GM10266 (cell line): ENCODE results near the gene SYCP2.

Source experiments
- DNase-seq: peaks from one replicate; pipeline ENCODE4 v3.0.0; 2012; ENCODE audit errors: extremely low spot score
- CTCF ChIP-seq: IDR thresholded peaks from 2 replicates; pipeline ENCODE4 v1.5.1; 2012; ENCODE audit warnings: mild to moderate bottlenecking, low read depth; ENCODE audit not compliant: control insufficient read depth, insufficient read depth; ENCODE audit errors: missing control alignments

The SYCP2 gene

GRCh38 chr20:59820204-59821041 lies 113.0 kb downstream of the SYCP2 start:
- no peak for TF ChIP-seq CTCF
- no peak for DNase-seq

- TF ChIP-seq CTCF = no peak
- DNase-seq = no peak
Observed at GRCh38 chr20:59819496-59820203, 113.8 kb downstream of the SYCP2 start.

GRCh38 chr20:59818911-59819310 lies 114.5 kb downstream of the SYCP2 start:
- no peak for TF ChIP-seq CTCF
- DNase-seq = no peak

- TF ChIP-seq CTCF = no peak
- no peak for DNase-seq
Observed at GRCh38 chr20:59817846-59818615, 115.4 kb downstream of the SYCP2 start.

- DNase-seq = no peak
- no peak for TF ChIP-seq CTCF
Observed at GRCh38 chr20:59817406-59817805, 116.0 kb downstream of the SYCP2 start.

- no peak for DNase-seq
- no peak for TF ChIP-seq CTCF
Observed at GRCh38 chr20:59816146-59816738, 117.2 kb downstream of the SYCP2 start.
